Right lobe of liver (tissue), 6 donors: ENCODE measurements around the gene TCTA. TPM values are rescaled to one million over a fixed set of nuclear protein-coding genes. Genes with fewer than 3 reads are reported as not detected.

Experiments used
- ATAC-seq, 4 donors: fragments of 200-7000 bp; cut with Tn5 transposase; one replicate each; pipeline ENCODE4 v1.9.1; 2020; ENCODE audit warnings: mild to moderate bottlenecking in 4 of 4, moderate library complexity in 4 of 4
- DNase-seq, 3 donors: peaks; one replicate each; pipeline ENCODE4 v3.0.0-alpha.2; 2020
- H3K27ac ChIP-seq, 3 donors: fragments of 200-600 bp; one replicate each; pipeline ENCODE4 v1.8.0; 2022
- H3K27me3 ChIP-seq, 2 donors: fragments of 200-600 bp; one replicate each; pipeline ENCODE4 v1.8.0; 2022
- H3K36me3 ChIP-seq, 4 donors: fragments of 200-600 bp; sonication (generic) in 1 of 4; one replicate each; pipeline versions ENCODE4 v1.5.1 to v1.8.0; 2017 to 2022; ENCODE audit warnings: control low read depth in 1 of 4
- H3K4me1 ChIP-seq, 4 donors: fragments of 200-600 bp; sonication (generic) in 1 of 4; one replicate each; pipeline versions ENCODE4 v1.5.1 to v1.8.0; 2017 to 2022; ENCODE audit warnings: control low read depth in 1 of 4
- H3K4me3 ChIP-seq, 3 donors: fragments of 200-600 bp; one replicate each; pipeline ENCODE4 v1.8.0; 2022
- H3K9me3 ChIP-seq, 4 donors: fragments of 200-600 bp; sonication (generic) in 1 of 4; one replicate each; pipeline versions ENCODE4 v1.5.1 to v1.8.0; 2017 to 2022; ENCODE audit warnings: control low read depth in 1 of 4
- POLR2A ChIP-seq: fragments of 450-650 bp; IDR thresholded peaks from one replicate; pipeline ENCODE4 v1.6.1; 2017; ENCODE audit warnings: antibody characterized with exemption, mild to moderate bottlenecking
- WGBS: methylation state at CpG from one replicate; pipeline ENCODE4 v1.1.6; 2018; ENCODE audit warnings: low coverage, low lambda C conversion rate; ENCODE audit not compliant: insufficient coverage; ENCODE audit errors: missing lambda C conversion rate; 5-methylcytosine and 5-hydroxymethylcytosine counted together
- intact Hi-C, 2 donors: fragments of 100-400 bp; cut with DNase I; formaldehyde crosslinking; loops; one replicate each; pipeline versions ENCODE4 v1.11.2 to v1.14.1; 2022
- total RNA-seq, 6 experiments: library from RNA; depleted of rRNA in 2 of 6; stranded (reverse); fragments of >200 nt in 2 of 6; fragmentation: NEBNext Ultra II Directional in 3 of 6; extraction: Animal tissue kit (Norgen Biotek cat#: 25700) in 3 of 6; gene quantifications; one replicate each; pipeline versions ENCODE4 v1.1.0 to v1.2.4, GENCODE V29; 2016 to 2023
- TF ChIP-seq, protein P1 (sequence below), 4 donors: fragments of 200-600 bp in 3 of 4; fragments of 450-650 bp in 1 of 4; IDR thresholded peaks; one replicate each; pipeline versions ENCODE4 v1.5.1 to v1.8.0; 2016 to 2022; ENCODE audit warnings: antibody characterized with exemption in 4 of 4, mild to moderate bottlenecking in 2 of 4
- donor health status: DM: no; HTN: yes; CAD: no.
- donor health status: DM: no; HTN: no; CAD: no.
- donor health status: DM: no; HTN: no; CAD: no.
- donor health status: DM: no; HTN: yes; CAD: no.
- donor health status: DM: no; HTN: yes; CAD: no.

Gene TCTA
- total RNA-seq, 6 experiments from 2014 or later = 15.9 to 26.0 (median 19.4) TPM

DNA sequence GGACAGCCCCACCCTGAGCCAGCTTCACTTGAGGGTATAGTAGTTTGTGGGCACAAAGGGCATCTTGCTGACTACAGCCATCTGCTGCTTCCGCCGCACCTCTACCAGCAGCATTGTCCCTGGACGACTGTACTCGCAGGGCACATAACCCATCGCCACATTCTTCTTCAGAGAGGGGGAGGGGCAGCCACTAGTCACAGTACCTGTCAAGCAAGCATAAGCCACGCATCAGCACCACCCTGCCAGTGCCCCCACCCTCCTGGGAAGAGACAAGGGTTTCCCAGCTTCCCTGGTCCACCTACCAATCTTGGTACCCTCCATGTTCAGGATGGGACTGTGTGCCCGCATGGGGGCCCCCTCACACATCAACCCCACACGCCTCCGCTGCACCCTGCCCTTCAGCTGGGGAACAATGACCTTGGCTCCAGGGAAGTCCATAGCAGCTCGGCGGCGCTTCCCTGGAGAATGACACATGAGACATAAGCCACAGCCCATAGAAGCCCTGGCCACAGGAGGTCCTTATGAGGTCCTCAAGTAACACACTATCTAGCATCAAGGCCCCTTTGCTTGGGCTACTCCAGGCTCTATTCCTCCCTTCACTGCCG, 5.4 kb downstream of the TCTA start:
- TF ChIP-seq, protein P1, sequence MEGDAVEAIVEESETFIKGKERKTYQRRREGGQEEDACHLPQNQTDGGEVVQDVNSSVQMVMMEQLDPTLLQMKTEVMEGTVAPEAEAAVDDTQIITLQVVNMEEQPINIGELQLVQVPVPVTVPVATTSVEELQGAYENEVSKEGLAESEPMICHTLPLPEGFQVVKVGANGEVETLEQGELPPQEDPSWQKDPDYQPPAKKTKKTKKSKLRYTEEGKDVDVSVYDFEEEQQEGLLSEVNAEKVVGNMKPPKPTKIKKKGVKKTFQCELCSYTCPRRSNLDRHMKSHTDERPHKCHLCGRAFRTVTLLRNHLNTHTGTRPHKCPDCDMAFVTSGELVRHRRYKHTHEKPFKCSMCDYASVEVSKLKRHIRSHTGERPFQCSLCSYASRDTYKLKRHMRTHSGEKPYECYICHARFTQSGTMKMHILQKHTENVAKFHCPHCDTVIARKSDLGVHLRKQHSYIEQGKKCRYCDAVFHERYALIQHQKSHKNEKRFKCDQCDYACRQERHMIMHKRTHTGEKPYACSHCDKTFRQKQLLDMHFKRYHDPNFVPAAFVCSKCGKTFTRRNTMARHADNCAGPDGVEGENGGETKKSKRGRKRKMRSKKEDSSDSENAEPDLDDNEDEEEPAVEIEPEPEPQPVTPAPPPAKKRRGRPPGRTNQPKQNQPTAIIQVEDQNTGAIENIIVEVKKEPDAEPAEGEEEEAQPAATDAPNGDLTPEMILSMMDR (IDR thresholded peaks at IDR 0.05) = no peak
- TF ChIP-seq POLR2A = no peak
- intact Hi-C loops = no loop called here
- WGBS = 95% methylated on average over 7 of the region's 13 CpGs
- no peaks in the 10 kb centered on the region for H3K27me3 ChIP-seq
- no peak for DNase-seq
- no peak overlapping the region for H3K27ac ChIP-seq
- H3K4me3 ChIP-seq = no peak overlapping the region
- ATAC-seq = no peak
- no peaks in the 10 kb centered on the region for H3K9me3 ChIP-seq
- H3K36me3 ChIP-seq = peaks cover 0 to 17% (median 0%) of the 10 kb centered on the region in 4 donors
- peaks cover 0 to 29% (median 3%) of the 10 kb centered on the region in 4 donors for H3K4me1 ChIP-seq

DNA sequence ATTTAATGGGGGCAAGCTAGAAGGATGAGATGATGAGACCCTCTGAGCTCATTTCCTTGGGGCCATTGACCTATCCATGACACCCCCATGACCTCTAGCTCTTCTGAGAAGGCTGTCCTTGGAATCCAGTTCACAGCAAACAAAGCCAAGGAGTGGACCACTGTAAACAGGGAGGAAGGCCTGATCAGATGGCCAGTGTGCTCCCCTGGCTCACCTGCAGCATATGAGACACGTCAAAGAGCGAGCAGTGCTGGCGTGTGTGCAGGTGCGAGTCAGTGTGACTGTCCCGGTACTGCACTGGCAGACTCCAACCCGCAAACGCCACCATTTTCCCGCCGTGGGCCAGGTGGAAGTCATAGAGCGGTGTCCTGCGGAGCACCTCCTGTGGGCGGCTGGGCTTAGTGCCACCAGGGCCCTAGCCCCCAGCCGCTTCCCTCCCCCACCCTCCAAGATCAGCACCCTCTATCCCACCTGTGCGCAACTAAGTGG, 9.7 kb downstream of the TCTA start:
- TF ChIP-seq POLR2A = no peak
- TF ChIP-seq, protein P1 (IDR thresholded peaks at IDR 0.05) = no peak
- intact Hi-C loops = no loop called here
- no peak for DNase-seq
- H3K36me3 ChIP-seq = peaks cover 0 to 15% (median 5%) of the 10 kb centered on the region in 4 donors
- peak; percentile 39 to 56 (median 46) for ATAC-seq
- peak overlapping the region; percentile 38 to 64 (median 54) for H3K4me3 ChIP-seq
- no peaks in the 10 kb centered on the region for H3K27me3 ChIP-seq
- H3K4me1 ChIP-seq = peaks cover 0 to 28% (median 6%) of the 10 kb centered on the region in 4 donors
- H3K27ac ChIP-seq = peak overlapping the region in 1 of 3 donors; percentile 75
- H3K9me3 ChIP-seq = no peaks in the 10 kb centered on the region
- WGBS = 11% methylated on average over 5 of the region's 14 CpGs

DNA sequence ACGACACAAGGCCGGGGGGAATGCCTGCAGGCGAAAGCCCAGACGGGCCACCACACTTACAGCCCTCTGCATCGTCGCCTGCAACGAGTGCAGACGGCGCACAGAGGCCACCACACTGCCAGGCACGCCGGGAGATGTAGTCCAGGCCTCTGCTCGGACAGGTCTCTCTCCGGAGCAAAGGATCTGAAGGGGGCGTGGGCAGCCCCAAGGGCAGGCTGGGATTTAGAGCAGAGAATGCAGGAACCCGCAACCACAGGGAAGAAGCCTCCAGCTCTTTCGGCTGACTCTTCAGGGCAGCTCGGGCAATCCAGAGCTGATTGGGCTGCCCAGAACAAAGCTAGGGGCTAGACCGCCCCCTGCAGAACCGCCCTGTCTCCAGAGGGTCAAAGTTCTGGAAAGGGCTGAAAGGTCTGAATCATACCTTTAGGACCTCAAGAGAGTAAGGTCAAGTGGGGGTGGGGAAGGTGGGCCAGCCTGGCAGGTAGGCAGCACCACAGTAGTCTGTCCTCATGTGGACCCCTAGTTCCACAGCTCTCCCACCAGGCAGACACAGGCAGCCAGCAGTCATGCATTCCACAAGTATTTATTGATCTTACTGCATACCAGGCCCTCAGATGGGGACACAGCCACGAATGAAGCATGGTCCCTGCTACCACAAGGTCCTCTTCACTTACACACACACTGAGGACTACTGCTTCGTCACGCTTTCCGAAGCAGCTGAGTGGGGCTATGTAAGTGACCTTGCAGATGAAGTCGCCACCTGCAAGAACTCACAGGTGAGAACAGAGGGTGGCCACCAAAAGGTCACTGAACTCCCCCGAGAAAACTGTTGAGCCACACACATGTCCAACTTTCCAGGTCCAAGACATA, 10.4 kb downstream of the TCTA start, which contains the start of gene AMT:
AMT (minus strand) TSS at position 95 of the 870 bp plus-strand sequence; CDS start at position 72, 23 bp downstream.
- peaks cover 0 to 28% (median 6%) of the 10 kb centered on the region in 4 donors for H3K4me1 ChIP-seq
- intact Hi-C loops = no loop called here
- peak; percentile 17 for TF ChIP-seq POLR2A
- TF ChIP-seq, protein P1 (IDR thresholded peaks at IDR 0.05) = no peak
- H3K4me3 ChIP-seq = peak within 1 kb of the TSS; percentile 38 to 64 (median 54)
- peak; percentile 83 to 93 (median 92) for ATAC-seq
- H3K27me3 ChIP-seq = no peaks in the 10 kb centered on the region
- 25% methylated on average over 13 of the region's 25 CpGs for WGBS
- H3K36me3 ChIP-seq = peaks cover 0 to 15% (median 5%) of the 10 kb centered on the region in 4 donors
- DNase-seq = peak; percentile 71 to 85 (median 85)
- no peaks in the 10 kb centered on the region for H3K9me3 ChIP-seq
- peak within 1 kb of the TSS in 2 of 3 donors; percentile 42 to 75 for H3K27ac ChIP-seq

DNA sequence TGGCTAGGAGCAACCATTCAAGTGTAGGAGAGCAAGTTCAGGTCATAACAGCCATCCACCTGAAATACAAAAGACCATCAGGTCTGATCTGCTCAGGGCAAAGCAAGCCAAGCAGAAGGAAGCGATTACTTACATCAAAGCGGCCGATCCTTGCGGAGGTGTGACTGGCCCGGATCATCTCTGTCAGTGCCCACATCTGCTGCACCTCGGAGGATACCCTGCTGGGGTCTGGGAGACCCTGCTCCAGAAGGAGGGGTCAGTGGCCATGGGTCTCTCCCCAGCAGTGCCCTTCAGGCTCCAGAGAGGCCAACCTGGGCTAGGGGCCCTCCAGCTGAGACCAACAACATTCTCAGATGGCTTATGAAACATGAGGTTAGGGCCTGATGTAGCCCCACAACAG, 12.6 kb downstream of the TCTA start:
- no peaks in the 10 kb centered on the region for H3K9me3 ChIP-seq
- no peak overlapping the region for H3K27ac ChIP-seq
- peaks cover 0 to 15% (median 3%) of the 10 kb centered on the region in 4 donors for H3K36me3 ChIP-seq
- no peak overlapping the region for H3K4me3 ChIP-seq
- peaks cover 0 to 28% (median 6%) of the 10 kb centered on the region in 4 donors for H3K4me1 ChIP-seq
- DNase-seq (no peak), ATAC-seq (no peak)
- intact Hi-C loops = no loop called here
- no CpG with 5 or more reads among the region's 6 CpGs for WGBS
- H3K27me3 ChIP-seq = no peaks in the 10 kb centered on the region
- TF ChIP-seq, protein P1 (IDR thresholded peaks at IDR 0.05) = no peak
- no peak for TF ChIP-seq POLR2A
